ENCODE results near the gene SMYD1. TPM values are rescaled to one million over a fixed set of nuclear protein-coding genes. Genes with fewer than 3 reads are reported as not detected.

Gene SMYD1
- total RNA-seq, 1 donor from 2014 or later = not detected

GRCh38 chr2:88074854-88075292 lies 7.2 kb downstream of the SMYD1 start:
- TF ChIP-seq CTCF (conservative IDR thresholded peaks at IDR 0.05) = no peak
- no peaks in the 10 kb centered on the region for H3K4me1 Mint-ChIP-seq
- H3K27ac Mint-ChIP-seq (ENCODE audit: unreplicated experiment) = no peak overlapping the region
- H3K27me3 Mint-ChIP-seq (ENCODE audit: low read depth) = no peaks in the 10 kb centered on the region
- peaks cover 6% of the 10 kb centered on the region for H3K9me3 Mint-ChIP-seq
- DNase-seq (ENCODE audit: low read depth, low spot score) = no peak
- H3K36me3 Mint-ChIP-seq (ENCODE audit: low read depth) = no peaks in the 10 kb centered on the region
- H3K4me3 Mint-ChIP-seq = no peak overlapping the region

GRCh38 chr2:88077080-88077479 lies 9.5 kb downstream of the SMYD1 start:
- Mint-ChIP-seq H3K36me3 (ENCODE audit: low read depth) (no peaks in the 10 kb centered on the region), H3K27me3 (ENCODE audit: low read depth) (no peaks in the 10 kb centered on the region), H3K27ac (ENCODE audit: unreplicated experiment) (no peak overlapping the region), H3K4me1 (peaks cover 5% of the 10 kb centered on the region), H3K9me3 (peaks cover 8% of the 10 kb centered on the region), H3K4me3 (no peak overlapping the region)
- DNase-seq (ENCODE audit: low read depth, low spot score) = no peak
- no peak for TF ChIP-seq CTCF (conservative IDR thresholded peaks at IDR 0.05)

- H3K4me1 Mint-ChIP-seq = peaks cover 20% of the 10 kb centered on the region
- TF ChIP-seq CTCF (conservative IDR thresholded peaks at IDR 0.05) = no peak
- H3K9me3 Mint-ChIP-seq = peaks cover 4% of the 10 kb centered on the region
- no peaks in the 10 kb centered on the region for H3K36me3 Mint-ChIP-seq (ENCODE audit: low read depth)
- H3K4me3 Mint-ChIP-seq = no peak overlapping the region
- no peaks in the 10 kb centered on the region for H3K27me3 Mint-ChIP-seq (ENCODE audit: low read depth)
- no peak overlapping the region for H3K27ac Mint-ChIP-seq (ENCODE audit: unreplicated experiment)
- no peak for DNase-seq (ENCODE audit: low read depth, low spot score)
Measured at GRCh38 chr2:88078643-88079172, 11.1 kb downstream of the SMYD1 start.

GRCh38 chr2:88080545-88080944 lies 12.9 kb downstream of the SMYD1 start:
- H3K27me3 Mint-ChIP-seq (ENCODE audit: low read depth) = no peaks in the 10 kb centered on the region

GRCh38 chr2:88081924-88082608 lies 14.4 kb downstream of the SMYD1 start:
- peak overlapping the region; percentile 96 for H3K27ac Mint-ChIP-seq (ENCODE audit: unreplicated experiment)
- DNase-seq (ENCODE audit: low read depth, low spot score) = no peak
- H3K4me1 Mint-ChIP-seq = peaks cover 26% of the 10 kb centered on the region
- TF ChIP-seq CTCF (conservative IDR thresholded peaks at IDR 0.05) = no peak
- H3K36me3 Mint-ChIP-seq (ENCODE audit: low read depth) = no peaks in the 10 kb centered on the region
- H3K27me3 Mint-ChIP-seq (ENCODE audit: low read depth) = no peaks in the 10 kb centered on the region
- no peak overlapping the region for H3K4me3 Mint-ChIP-seq
- H3K9me3 Mint-ChIP-seq = peaks cover 4% of the 10 kb centered on the region

More at GRCh38 chr2:88080545-88080944, 12.9 kb downstream of the SMYD1 start:
- TF ChIP-seq CTCF (conservative IDR thresholded peaks at IDR 0.05) = no peak
- peaks cover 4% of the 10 kb centered on the region for H3K9me3 Mint-ChIP-seq
- no peak overlapping the region for H3K27ac Mint-ChIP-seq (ENCODE audit: unreplicated experiment)
- H3K4me3 Mint-ChIP-seq = no peak overlapping the region
- peaks cover 26% of the 10 kb centered on the region for H3K4me1 Mint-ChIP-seq
- DNase-seq (ENCODE audit: low read depth, low spot score) = no peak
- H3K36me3 Mint-ChIP-seq (ENCODE audit: low read depth) = no peaks in the 10 kb centered on the region

Measured in neural crest cell (in vitro differentiated cells).